ENCODE data around the gene KLF5. TPM values are rescaled to one million over a fixed set of nuclear protein-coding genes. Genes with fewer than 3 reads are reported as not detected.
"Not testable (repeated sequence)": the region's sequence is repeated elsewhere in the genome, so short reads cannot be mapped to it uniquely, and the experiment has no call there.

Gene KLF5
- total RNA-seq: 2.5 and 3.9 TPM in 2 replicates

DNA sequence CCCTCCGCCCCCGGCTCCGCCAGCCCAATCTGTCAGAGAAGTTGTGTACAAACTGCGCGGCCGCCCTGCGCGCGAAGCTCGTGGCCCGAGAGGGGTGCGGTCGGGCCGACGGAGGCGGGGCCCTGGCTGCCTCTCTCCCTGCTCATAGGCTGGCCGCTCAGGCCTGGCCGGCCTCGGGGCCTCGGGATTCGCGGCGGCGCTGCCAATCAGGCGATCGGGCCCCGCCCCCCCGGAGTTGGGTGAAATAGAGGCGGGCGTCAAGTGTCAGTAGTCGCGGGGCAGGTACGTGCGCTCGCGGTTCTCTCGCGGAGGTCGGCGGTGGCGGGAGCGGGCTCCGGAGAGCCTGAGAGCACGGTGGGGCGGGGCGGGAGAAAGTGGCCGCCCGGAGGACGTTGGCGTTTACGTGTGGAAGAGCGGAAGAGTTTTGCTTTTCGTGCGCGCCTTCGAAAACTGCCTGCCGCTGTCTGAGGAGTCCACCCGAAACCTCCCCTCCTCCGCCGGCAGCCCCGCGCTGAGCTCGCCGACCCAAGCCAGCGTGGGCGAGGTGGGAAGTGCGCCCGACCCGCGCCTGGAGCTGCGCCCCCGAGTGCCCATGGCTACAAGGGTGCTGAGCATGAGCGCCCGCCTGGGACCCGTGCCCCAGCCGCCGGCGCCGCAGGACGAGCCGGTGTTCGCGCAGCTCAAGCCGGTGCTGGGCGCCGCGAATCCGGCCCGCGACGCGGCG, at the start of gene KLF5:
Gene KLF5 (plus strand): TSS at position 270 of the 724 bp plus-strand sequence. CDS start 323 bp downstream, at position 593.
- intact Hi-C loops (cut with micrococcal nuclease): loop anchor here (1.0 to 10.0 kb wide), 13 partner anchors 32 to 1228 kb away; partner anchors contain the start of genes BORA, DIS3, KLF12 and MZT1

- intact Hi-C loops (cut with micrococcal nuclease): no loop called here
Observed at GRCh38 chr13:73011751-73012150, 47.1 kb upstream of the KLF5 start.

DNA sequence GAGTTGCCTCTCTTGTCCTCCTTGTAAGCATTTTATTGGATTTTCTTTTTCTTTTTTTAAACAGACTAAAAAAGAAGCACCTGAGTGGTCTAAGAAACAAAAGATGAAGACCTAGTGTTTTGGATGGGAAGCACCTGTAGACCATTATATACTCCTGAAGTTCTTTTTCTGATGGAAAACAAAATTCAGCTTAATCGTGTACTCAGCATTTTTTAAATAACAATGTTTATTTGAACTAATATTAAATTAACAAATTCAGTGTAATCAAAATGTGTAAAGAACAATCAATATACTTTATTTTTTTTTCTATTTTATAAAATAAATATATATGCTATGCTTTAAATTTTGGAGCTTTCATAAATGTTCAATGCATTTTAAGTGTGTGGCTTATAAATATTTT, 43.0 kb upstream of the KLF5 start:
- intact Hi-C loops (cut with micrococcal nuclease): no loop called here

DNA sequence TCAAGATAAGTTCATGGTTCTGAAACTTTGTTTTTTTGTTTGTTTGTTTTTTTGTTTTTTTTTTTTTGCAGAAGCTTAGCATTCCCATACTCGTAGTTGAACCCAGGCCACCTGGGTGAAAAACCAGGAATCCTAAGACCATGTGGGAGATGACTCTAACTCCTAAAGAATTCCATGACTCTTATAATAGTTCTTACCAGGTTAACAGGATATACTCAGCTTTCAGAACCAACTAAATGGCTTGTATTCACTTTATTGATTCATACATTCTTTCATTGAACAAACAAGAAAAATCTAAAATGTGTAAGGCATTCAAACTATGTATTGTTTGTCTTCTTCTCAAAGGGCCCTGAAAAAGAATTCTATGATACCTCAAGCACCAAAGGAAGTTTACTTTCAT, 40.5 kb upstream of the KLF5 start:
- intact Hi-C loops (cut with micrococcal nuclease): no loop called here

DNA sequence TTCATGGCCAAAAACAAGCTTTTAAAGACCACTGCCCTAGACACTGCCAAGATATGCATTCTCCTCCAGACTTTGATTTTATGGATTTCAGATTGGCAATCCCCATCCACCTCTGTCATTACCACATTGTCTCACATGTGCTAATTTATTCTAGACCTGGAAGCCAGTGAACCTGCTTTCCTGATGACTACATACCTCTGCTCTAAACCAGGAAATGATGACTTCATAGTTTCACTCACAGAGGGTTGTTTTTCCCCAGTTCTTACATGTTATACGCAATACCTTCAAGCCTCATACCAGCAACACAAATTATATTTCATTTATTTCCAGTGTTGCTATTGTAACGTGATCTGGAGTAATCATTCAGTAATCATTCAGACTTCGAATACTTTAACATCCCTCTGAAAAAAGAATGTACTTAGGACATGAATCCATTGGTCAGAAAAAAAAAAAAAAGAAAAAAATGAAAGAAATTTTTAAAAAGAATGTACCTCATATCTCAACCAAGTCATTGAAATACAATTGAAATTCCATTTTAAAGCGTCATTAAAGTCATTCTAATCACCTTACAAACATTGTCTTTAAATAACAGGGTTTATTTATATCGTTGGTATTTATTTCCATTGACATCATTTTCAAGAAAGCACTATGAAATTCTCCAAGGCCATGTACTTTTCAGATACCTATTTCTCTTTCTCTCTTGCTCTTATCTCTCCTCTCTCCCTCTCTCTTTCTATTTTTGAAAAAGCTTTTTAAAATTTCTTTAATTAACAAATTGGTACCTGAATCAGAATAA, 33.4 kb upstream of the KLF5 start:
- intact Hi-C loops (cut with micrococcal nuclease): no loop called here

DNA sequence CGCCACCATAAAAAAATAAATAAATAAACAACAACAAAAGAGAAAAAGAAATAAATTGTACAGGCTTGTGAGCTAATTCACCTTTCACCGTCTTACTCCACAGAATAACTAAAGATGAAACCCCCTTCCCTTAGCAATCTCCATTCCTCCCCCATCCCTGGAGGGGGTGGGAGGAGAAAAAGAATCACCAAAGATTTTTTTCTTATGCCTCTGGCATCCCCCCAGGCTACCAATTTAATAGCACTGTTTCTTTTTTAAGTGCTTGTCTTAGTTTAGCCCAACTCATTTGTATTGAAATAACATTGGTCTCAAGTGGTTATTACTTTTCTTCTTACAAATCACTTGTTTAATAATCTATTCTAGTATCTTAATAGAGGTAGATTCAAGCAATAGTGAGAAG, 23.9 kb upstream of the KLF5 start:
- intact Hi-C loops (cut with micrococcal nuclease): no loop called here

- intact Hi-C loops (cut with micrococcal nuclease): no loop called here
Observed at GRCh38 chr13:73035660-73036059, 23.1 kb upstream of the KLF5 start.

DNA sequence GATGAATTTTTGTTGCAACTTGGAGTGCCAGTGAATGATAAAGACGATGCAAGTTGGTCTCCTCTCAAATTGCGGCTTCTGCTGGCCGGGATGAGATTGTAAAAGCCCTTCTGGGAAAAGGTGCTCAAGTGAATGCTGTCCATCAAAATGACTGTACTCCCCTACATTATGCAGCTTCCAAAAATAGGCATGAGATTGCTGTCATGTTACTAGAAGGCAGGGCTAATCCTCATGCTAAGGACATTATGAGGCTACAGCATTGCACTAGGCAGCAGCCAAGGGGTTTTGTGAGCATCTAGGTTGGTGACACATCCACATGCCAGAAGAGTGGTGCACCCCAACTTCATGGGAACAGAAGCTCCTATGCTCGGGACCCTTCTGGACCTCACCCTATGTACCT, 22.2 kb upstream of the KLF5 start:
- intact Hi-C loops (cut with micrococcal nuclease): no loop called here

DNA sequence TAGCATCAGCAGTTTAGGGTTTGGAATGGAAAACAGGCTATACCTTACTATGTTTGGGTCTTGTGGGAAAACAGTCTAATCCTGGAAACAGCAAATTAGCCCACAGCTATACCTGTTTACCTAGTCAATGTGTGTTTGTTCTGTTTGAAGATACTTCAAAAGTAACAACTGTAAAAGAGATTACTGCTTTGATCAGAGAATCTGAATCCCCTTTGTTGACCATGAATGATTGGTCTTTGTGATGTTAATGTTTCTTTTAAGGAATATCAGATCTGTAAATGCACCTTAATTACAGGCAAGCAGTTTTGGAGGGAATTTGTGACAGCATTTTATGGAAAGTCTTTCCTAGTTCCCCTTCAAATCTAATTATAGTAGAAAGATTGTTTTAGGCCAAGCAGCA, 20.7 kb upstream of the KLF5 start:
- intact Hi-C loops (cut with micrococcal nuclease): no loop called here

GRCh38 chr13:73039201-73040108, 19.4 kb upstream of the KLF5 start:
- intact Hi-C loops (cut with micrococcal nuclease): no loop called here

GRCh38 chr13:73040484-73040883, 18.3 kb upstream of the KLF5 start:
- intact Hi-C loops (cut with micrococcal nuclease): no loop called here

- intact Hi-C loops (cut with micrococcal nuclease): no loop called here
Observed at GRCh38 chr13:73040968-73041596, 17.7 kb upstream of the KLF5 start.

DNA sequence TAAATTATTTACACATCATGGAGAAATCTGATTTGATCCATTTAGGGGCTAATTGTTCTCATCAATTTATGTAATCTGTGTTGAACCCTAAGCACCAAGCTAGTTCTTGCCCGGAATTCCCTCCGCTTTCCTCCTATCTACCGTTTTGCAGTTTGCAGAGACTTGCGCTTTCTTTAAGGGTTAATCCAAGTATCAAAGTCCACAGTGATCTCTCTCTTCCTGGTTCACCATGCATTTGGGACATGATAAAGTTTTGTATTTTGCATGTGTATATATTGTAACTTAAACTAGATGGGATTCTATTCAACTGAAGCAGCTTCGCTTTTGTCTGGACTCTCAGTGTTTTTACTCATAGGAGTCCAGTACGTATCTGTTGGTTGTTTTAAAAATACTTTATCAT, 13.8 kb upstream of the KLF5 start:
- intact Hi-C loops (cut with micrococcal nuclease): no loop called here

- intact Hi-C loops (cut with micrococcal nuclease): not testable (repeated sequence)
Observed at GRCh38 chr13:73048615-73049014, 10.2 kb upstream of the KLF5 start.

- intact Hi-C loops (cut with micrococcal nuclease): loop anchor here (5.0 to 10.0 kb wide), 5 partner anchors 210 to 1233 kb away; no protein-coding TSS in a partner anchor
Observed at GRCh38 chr13:73054712-73055111, 4.1 kb upstream of the KLF5 start.

- intact Hi-C loops (cut with micrococcal nuclease): loop anchor here (5.0 to 10.0 kb wide), 5 partner anchors 211 to 1231 kb away; no protein-coding TSS in a partner anchor
Observed at GRCh38 chr13:73055813-73056564, 2.8 kb upstream of the KLF5 start.

DNA sequence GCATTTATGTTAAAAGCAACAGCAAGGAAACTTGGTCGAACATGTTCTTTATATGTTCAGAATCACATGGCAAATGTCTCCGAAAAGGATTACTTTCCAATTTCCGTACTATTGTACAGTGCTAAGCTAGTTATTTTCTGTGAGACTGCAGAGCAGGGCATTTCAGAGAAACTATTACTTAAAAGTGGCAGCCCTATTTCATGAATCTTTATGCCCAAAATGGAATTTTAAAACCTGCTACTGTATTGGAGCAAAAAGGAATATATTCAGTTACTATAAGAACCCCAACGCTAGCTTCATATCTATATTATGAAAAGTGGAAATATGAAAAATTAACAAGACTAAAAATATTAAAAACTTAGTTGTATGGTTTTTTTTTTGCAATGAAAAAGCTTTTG, 2.2 kb upstream of the KLF5 start:
- intact Hi-C loops (cut with micrococcal nuclease): loop anchor here (5.0 to 10.0 kb wide), 5 partner anchors 212 to 1231 kb away; no protein-coding TSS in a partner anchor

GRCh38 chr13:73057284-73058063, 1.3 kb upstream of the KLF5 start:
- intact Hi-C loops (cut with micrococcal nuclease): loop anchor here (1.0 to 10.0 kb wide), 12 partner anchors 33 to 1230 kb away; partner anchors contain the start of genes BORA, DIS3, KLF12 and MZT1

- intact Hi-C loops (cut with micrococcal nuclease): loop anchor here (1.0 to 10.0 kb wide), 12 partner anchors 33 to 1229 kb away; partner anchors contain the start of genes BORA, DIS3, KLF12 and MZT1
Observed at GRCh38 chr13:73058064-73058313, 816 bp upstream of the KLF5 start.

Data from T-helper 1 cell treated with Interleukin-12 subunit alpha and Interleukin-12 subunit beta and Interleukin-4 antibody, amounts not matched to agents 30 ng/mL and 1 ng/mL, for 36 hours (primary cell).